Right lobe of liver (tissue), 4 donors: ENCODE measurements around the gene PSD4.

Source experiments
- CTCF ChIP-seq, 4 donors: fragments of 200-600 bp in 3 of 4; fragments of 450-650 bp in 1 of 4; IDR thresholded peaks; one replicate each; pipeline versions ENCODE4 v1.5.1 to v1.8.0; 2016 to 2022; ENCODE audit warnings: antibody characterized with exemption in 4 of 4, mild to moderate bottlenecking in 2 of 4
- POLR2A ChIP-seq: fragments of 450-650 bp; IDR thresholded peaks from one replicate; pipeline ENCODE4 v1.6.1; 2017; ENCODE audit warnings: antibody characterized with exemption, mild to moderate bottlenecking
- donor health status: DM: no; HTN: no; CAD: no.
- donor health status: DM: no; HTN: no; CAD: no.
- donor health status: DM: no; HTN: yes; CAD: no.

- peak; percentile 61 to 65 (median 64) for TF ChIP-seq CTCF (IDR thresholded peaks at IDR 0.05)
- no peak for TF ChIP-seq POLR2A
Measured at GRCh38 chr2:113136828-113137775, 36.7 kb upstream of the PSD4 start.
